HepG2 (cell line): ENCODE measurements around the gene RPS6KA2. TPM values are rescaled to one million over a fixed set of nuclear protein-coding genes. Genes with fewer than 3 reads are reported as not detected.

Experiments
- ATAC-seq: fragments of 200-7000 bp; cut with Tn5 transposase; 3 replicates; pipeline ENCODE4 v1.9.1; 2020; ENCODE audit warnings: mild to moderate bottlenecking, moderate library complexity
- BruUV-seq: library from RNA; stranded (reverse); fragments of 400-500 nt; replicated peaks from 2 replicates; lab custom pipeline; 2021; lab: Mats Ljungman, UMichigan
- CTCF ChIA-PET: fragments of 300-600 bp; formaldehyde crosslinking; extraction: SDS; loops from one replicate; lab custom pipeline; 2021; ENCODE audit warnings: low total read pairs, inconsistent platforms, low intra/inter-chr PET ratio; lab: Yijun Ruan, JAX
- POLR2A ChIA-PET: fragments of 350-600 bp; sonication (Branson Sonifier 250); formaldehyde crosslinking; loops from one replicate; lab custom pipeline; 2020; ENCODE audit warnings: antibody characterized with exemption, inconsistent platforms; lab: Yijun Ruan, JAX
- DNase-seq: peaks from one replicate; pipeline ENCODE4 v3.0.0-alpha.2; 2015; ENCODE audit warnings: low spot score
- FAIRE-seq: peaks from 3 replicates; lab custom pipeline; 2011; peaks lifted over from hg19 to GRCh38; lab: Jason Lieb, UNC
- H2AFZ ChIP-seq: one replicate; pipeline ENCODE4 v1.6.1; 2011; ENCODE audit warnings: low read length, inconsistent platforms
- H3K27ac ChIP-seq: fragments of 300-600 bp; 3 replicates; pipeline ENCODE4 v1.8.0; 2011; ENCODE audit warnings: mixed run types, mild to moderate bottlenecking, mixed read lengths, low read length, inconsistent platforms; ENCODE audit not compliant: insufficient read depth; ENCODE audit errors: extremely low read length
- H3K27me3 ChIP-seq, 2 experiments: fragments of 200-600 bp in 1 of 2; 2 replicates in 1 of 2; 3 replicates in 1 of 2; pipeline versions ENCODE4 v1.6.0 to v1.8.0; 2011; ENCODE audit warnings: low read length in 2 of 2, mild to moderate bottlenecking in 2 of 2, moderate library complexity in 2 of 2, inconsistent platforms in 1 of 2; ENCODE audit not compliant: insufficient read depth in 2 of 2, control insufficient read depth in 1 of 2
- H3K36me3 ChIP-seq, 2 experiments: fragments of 200-600 bp in 1 of 2; replicated peaks in 1 of 2; 2 replicates in 1 of 2; 3 replicates in 1 of 2; pipeline versions ENCODE4 v1.5.1 to v1.8.0; 2011; ENCODE audit warnings: low read length in 2 of 2, inconsistent platforms in 1 of 2; ENCODE audit not compliant: insufficient read depth in 2 of 2, control insufficient read depth in 1 of 2
- H3K4me1 ChIP-seq: 2 replicates; pipeline ENCODE4 v1.5.1; 2012; ENCODE audit warnings: low read length, inconsistent platforms; ENCODE audit not compliant: insufficient read depth
- H3K4me2 ChIP-seq: 2 replicates; pipeline ENCODE4 v1.6.0; 2011; ENCODE audit warnings: low read depth, low read length, inconsistent platforms
- H3K4me3 ChIP-seq, 3 experiments: fragments of 200-600 bp in 1 of 3; sonication (generic), shearing (Covaris generic) in 1 of 3; replicated peaks in 1 of 3; 2 replicates each; pipeline ENCODE4 v1.5.1; 2011 to 2016; ENCODE audit warnings: low read length in 3 of 3, inconsistent platforms in 2 of 3, low read depth in 2 of 3, mild to moderate bottlenecking in 2 of 3, control low read depth in 1 of 3, mixed read lengths in 1 of 3; ENCODE audit not compliant: insufficient read depth in 1 of 3
- H3K79me2 ChIP-seq: one replicate; pipeline ENCODE4 v1.6.1; 2011; ENCODE audit warnings: low read length, inconsistent platforms; ENCODE audit not compliant: insufficient read depth
- H3K9ac ChIP-seq: 2 replicates; pipeline ENCODE4 v1.6.0; 2011; ENCODE audit warnings: mild to moderate bottlenecking, low read depth, low read length, inconsistent platforms; ENCODE audit not compliant: insufficient read depth
- H3K9me3 ChIP-seq: 2 replicates; pipeline ENCODE4 v1.5.1; 2012; ENCODE audit warnings: mild to moderate bottlenecking, low read length
- H4K20me1 ChIP-seq: 2 replicates; pipeline ENCODE4 v1.6.0; 2011; ENCODE audit warnings: inconsistent platforms, mild to moderate bottlenecking, low read length, moderate library complexity; ENCODE audit not compliant: insufficient read depth
- FOXM1 ChIP-seq: sonication (generic); formaldehyde crosslinking; IDR thresholded peaks from 2 replicates; pipeline ENCODE4 v1.5.0; 2020; ENCODE audit warnings: missing genetic modification reagents
- HINFP ChIP-seq: sonication (generic); formaldehyde crosslinking; IDR thresholded peaks from 2 replicates; pipeline ENCODE4 v1.4.0; 2020; ENCODE audit warnings: low read depth, mild to moderate bottlenecking, missing genetic modification reagents
- SMC3 ChIP-seq: IDR thresholded peaks from 2 replicates; pipeline ENCODE4 v1.6.1; 2011; ENCODE audit warnings: low read length, improper control_type of control experiment
- XRCC5 ChIP-seq: fragments of 200-400 bp; formaldehyde crosslinking; optimal IDR thresholded peaks from 2 replicates; pipeline ENCODE3; 2017; ENCODE audit warnings: mild to moderate bottlenecking, low read length
- ZBTB42 ChIP-seq: sonication (generic); formaldehyde crosslinking; IDR thresholded peaks from 2 replicates; pipeline ENCODE4 v1.5.0; 2020; ENCODE audit warnings: mild to moderate bottlenecking, missing genetic modification reagents
- ZFAT ChIP-seq: sonication (generic); formaldehyde crosslinking; conservative IDR thresholded peaks from 2 replicates; pipeline ENCODE4 v1.8.1; 2023; ENCODE audit warnings: missing genetic modification reagents, inconsistent platforms
- ZNF256 ChIP-seq: sonication (generic); formaldehyde crosslinking; conservative IDR thresholded peaks from 2 replicates; pipeline ENCODE4 v1.4.0; 2020; ENCODE audit warnings: missing genetic modification reagents
- ZNF569 ChIP-seq: sonication (generic); formaldehyde crosslinking; IDR thresholded peaks from 2 replicates; pipeline ENCODE4 v1.5.0; 2020; ENCODE audit warnings: mild to moderate bottlenecking, missing genetic modification reagents, moderate library complexity, borderline replicate concordance
- ZNF768 ChIP-seq: sonication (generic); formaldehyde crosslinking; IDR thresholded peaks from 2 replicates; pipeline ENCODE4 v1.4.0; 2020; ENCODE audit warnings: missing genetic modification reagents
- ZNF816 ChIP-seq: sonication (generic); formaldehyde crosslinking; IDR thresholded peaks from 2 replicates; pipeline ENCODE4 v1.8.0; 2022; ENCODE audit warnings: missing genetic modification reagents, mild to moderate bottlenecking, borderline replicate concordance
- ZNF839 ChIP-seq: sonication (generic); formaldehyde crosslinking; IDR thresholded peaks from 2 replicates; pipeline ENCODE4 v1.4.0; 2020; ENCODE audit warnings: missing genetic modification reagents, mild to moderate bottlenecking, borderline replicate concordance
- ZSCAN31 ChIP-seq: sonication (generic); formaldehyde crosslinking; IDR thresholded peaks from 2 replicates; pipeline ENCODE4 v1.5.0; 2020; ENCODE audit warnings: low read depth, mild to moderate bottlenecking, missing genetic modification reagents
- WGBS: methylation state at CpG from one replicate; pipeline ENCODE4 v1.1.6; 2017; ENCODE audit warnings: low lambda C conversion rate; 5-methylcytosine and 5-hydroxymethylcytosine counted together
- in situ Hi-C: cut with HindIII; loops from 2 replicates; pipeline ENCODE4 v1.10.0; 2017; ENCODE audit warnings: low pct_unique_long_range_greater_than_20kb; ENCODE audit not compliant: extremely low pct_ligation_motif_present
- intact Hi-C: fragments of 100-400 bp; cut with micrococcal nuclease; formaldehyde crosslinking; loops from one replicate; pipeline ENCODE4 v1.10.0; 2022; ENCODE audit not compliant: unreplicated experiment
- polyA plus RNA-seq, 8 experiments: library from polyadenylated mRNA; depleted of rRNA in 3 of 8; stranded (reverse) in 7 of 8; unstranded in 1 of 8; fragments of >200 nt; fragmentation: Illumina TruSeq in 4 of 8; extraction: Trizol in 4 of 8; gene quantifications; 2 replicates each; pipeline versions ENCODE4 v1.2.1 to v1.2.3, GENCODE V29; 2011 to 2016; ENCODE audit warnings: low read depth in 4 of 8, missing spikeins in 1 of 8, mixed read lengths in 1 of 8; ENCODE audit not compliant: insufficient read depth in 1 of 8
- total RNA-seq, 5 experiments: library from RNA; depleted of rRNA; stranded (reverse); fragments of >200 nt; fragmentation: Illumina TruSeq; extraction: Trizol; gene quantifications; 2 replicates each; pipeline ENCODE4 v1.2.3, GENCODE V29; 2016; ENCODE audit warnings: low read depth in 1 of 5

The RPS6KA2 gene
- total and polyA plus RNA-seq, 2 of the 13 experiments (the other 11 are each of a cell fraction or from before 2014, with no cell fraction given) = 0.22 to 0.38 TPM

- Histone ChIP-seq H3K9ac (no peak overlapping the region), H3K9me3 (no peaks in the 10 kb centered on the region), H3K36me3 (no peaks in the 10 kb centered on the region), H2AFZ (no peak overlapping the region), H4K20me1 (no peaks in the 10 kb centered on the region), H3K4me1 (no peaks in the 10 kb centered on the region), H3K79me2 (no peaks in the 10 kb centered on the region), H3K27ac (no peak overlapping the region), H3K27me3 (peaks cover 16 to 86% of the 10 kb centered on the region in 2 experiments), H3K4me2 (no peak overlapping the region), H3K4me3 (no peak overlapping the region)
- intact Hi-C loops (no loop called here), in situ Hi-C loops (no loop called here)
- ChIA-PET CTCF (no interaction called here), POLR2A (no interaction called here)
- TF ChIP-seq ZNF816 (CRISPR knock-in tag) (no peak), XRCC5 (no peak), ZNF256 (no peak), ZNF768 (CRISPR knock-in tag) (no peak), ZBTB42 (CRISPR knock-in tag) (no peak), SMC3 (no peak), ZNF839 (CRISPR knock-in tag) (no peak), ZSCAN31 (CRISPR knock-in tag) (no peak), ZFAT (CRISPR knock-in tag) (no peak), ZNF569 (CRISPR knock-in tag) (no peak), HINFP (no peak), FOXM1 (CRISPR knock-in tag) (no peak)
- no TSS peak for BruUV-seq
- 25% methylated on average over 19 of the region's 20 CpGs for WGBS
- ATAC-seq = no peak
- no peak for FAIRE-seq
- no peak for DNase-seq
Measured at GRCh38 chr6:166495487-166496314, 131.3 kb downstream of the RPS6KA2 start.
